Fibroblast of lung (primary cell): ENCODE results near the gene RXRA.

Experiments used
- EZH2 ChIP-seq: IDR thresholded peaks from 2 replicates; pipeline ENCODE4 v1.5.1; 2012; ENCODE audit warnings: low read length, control low read depth, mild to moderate bottlenecking; ENCODE audit errors: missing control alignments
- TF ChIP-seq, protein P1 (sequence below), 2 donors: IDR thresholded peaks in 1 of 2; conservative IDR thresholded peaks in 1 of 2; 1 replicate in 1 of 2; 2 replicates in 1 of 2; pipeline ENCODE4 v1.5.1; 2011 to 2012; ENCODE audit warnings: low read length in 2 of 2, control low read depth in 1 of 2, inconsistent platforms in 1 of 2, low read depth in 1 of 2, mild to moderate bottlenecking in 1 of 2

DNA sequence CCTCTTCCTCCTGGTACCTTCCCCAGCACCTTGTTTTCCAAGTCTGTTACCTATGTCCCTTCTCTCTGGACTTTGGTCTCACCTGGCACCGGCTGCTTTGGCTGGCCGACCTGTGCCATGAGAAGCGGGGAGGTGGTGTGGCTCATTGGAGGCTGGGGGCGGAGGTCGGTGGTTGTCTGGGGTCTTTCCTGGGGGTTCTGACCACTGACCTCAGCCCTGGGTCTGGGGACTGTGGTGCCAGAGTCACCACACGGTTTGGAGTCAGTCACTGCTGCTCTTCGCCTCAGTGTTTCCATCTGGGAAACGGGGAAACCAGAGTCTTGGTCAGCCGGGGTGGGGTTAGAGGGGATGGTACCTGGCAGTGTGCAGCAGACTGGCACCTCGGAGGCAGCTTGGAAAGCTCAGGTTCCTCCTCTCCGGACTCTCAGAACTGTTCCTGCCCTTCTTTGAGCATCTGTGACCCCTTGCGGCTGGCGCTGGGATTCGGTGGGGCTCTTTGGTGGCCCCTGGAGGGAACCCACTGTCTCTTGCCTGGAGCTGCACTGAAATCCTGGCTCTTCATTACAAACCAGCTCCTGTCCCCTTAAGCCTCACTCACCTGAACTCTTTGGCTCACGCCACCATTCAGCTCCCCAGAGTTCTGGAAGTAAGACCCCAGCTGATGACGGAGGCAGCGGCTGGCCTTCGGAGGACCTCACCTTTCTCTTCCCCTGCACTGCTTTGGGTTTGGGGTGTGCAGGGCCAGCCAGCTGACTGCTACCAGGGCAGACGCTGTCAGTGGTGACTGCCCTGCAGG lies 4.1 kb upstream of the RXRA start:
- TF ChIP-seq, protein P1, sequence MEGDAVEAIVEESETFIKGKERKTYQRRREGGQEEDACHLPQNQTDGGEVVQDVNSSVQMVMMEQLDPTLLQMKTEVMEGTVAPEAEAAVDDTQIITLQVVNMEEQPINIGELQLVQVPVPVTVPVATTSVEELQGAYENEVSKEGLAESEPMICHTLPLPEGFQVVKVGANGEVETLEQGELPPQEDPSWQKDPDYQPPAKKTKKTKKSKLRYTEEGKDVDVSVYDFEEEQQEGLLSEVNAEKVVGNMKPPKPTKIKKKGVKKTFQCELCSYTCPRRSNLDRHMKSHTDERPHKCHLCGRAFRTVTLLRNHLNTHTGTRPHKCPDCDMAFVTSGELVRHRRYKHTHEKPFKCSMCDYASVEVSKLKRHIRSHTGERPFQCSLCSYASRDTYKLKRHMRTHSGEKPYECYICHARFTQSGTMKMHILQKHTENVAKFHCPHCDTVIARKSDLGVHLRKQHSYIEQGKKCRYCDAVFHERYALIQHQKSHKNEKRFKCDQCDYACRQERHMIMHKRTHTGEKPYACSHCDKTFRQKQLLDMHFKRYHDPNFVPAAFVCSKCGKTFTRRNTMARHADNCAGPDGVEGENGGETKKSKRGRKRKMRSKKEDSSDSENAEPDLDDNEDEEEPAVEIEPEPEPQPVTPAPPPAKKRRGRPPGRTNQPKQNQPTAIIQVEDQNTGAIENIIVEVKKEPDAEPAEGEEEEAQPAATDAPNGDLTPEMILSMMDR (conservative IDR thresholded peaks at IDR 0.05 in 1 of 2, IDR thresholded peaks at IDR 0.05 in 1 of 2; ENCODE audit: low read depth in 1 of 2, low read length in 2 of 2): no peak
- TF ChIP-seq EZH2: no peak
